Stimulated activated CD4-positive, alpha-beta T cell treated with anti-CD3 and anti-CD28 coated beads, Interleukin-15, amount 100 ng/mL, for 1 hour (primary cell): ENCODE measurements around the gene TRIM10.
"Not testable (repeated sequence)": the region's sequence is repeated elsewhere in the genome, so short reads cannot be mapped to it uniquely, and the experiment has no call there.

Source experiments
- DNase-seq, 2 donors: peaks; one replicate each; pipeline ENCODE4 v3.0.0-alpha.2; 2020; ENCODE audit warnings: low read depth in 1 of 2, low spot score in 1 of 2

Gene TRIM10

GRCh38 chr6:30130179-30130679 is 30.8 kb downstream of the TRIM10 start:
- no peak for DNase-seq

- no peak for DNase-seq
Measured at GRCh38 chr6:30129265-30130178, 31.5 kb downstream of the TRIM10 start.

GRCh38 chr6:30127238-30128093 is 33.5 kb downstream of the TRIM10 start:
- DNase-seq = no peak

GRCh38 chr6:30122515-30122914 is 38.5 kb downstream of the TRIM10 start:
- no peak for DNase-seq

- DNase-seq = no peak
Measured at GRCh38 chr6:30121446-30122366, 39.3 kb downstream of the TRIM10 start.

GRCh38 chr6:30118691-30119090 is 42.3 kb downstream of the TRIM10 start:
- DNase-seq = not testable (repeated sequence)

- no peak for DNase-seq
Measured at GRCh38 chr6:30116724-30117123, 44.3 kb downstream of the TRIM10 start.

GRCh38 chr6:30113841-30114240 is 47.2 kb downstream of the TRIM10 start:
- DNase-seq = no peak

- no peak for DNase-seq
Measured at GRCh38 chr6:30113003-30113759, 47.8 kb downstream of the TRIM10 start, which contains the start of gene TRIM31. TSS of gene TRIM31 (minus strand) at chr6:30113090. CDS start at chr6:30112805, 285 bp downstream.

GRCh38 chr6:30112402-30112994 is 48.5 kb downstream of the TRIM10 start:
- no peak for DNase-seq

GRCh38 chr6:30111266-30111856 is 49.6 kb downstream of the TRIM10 start:
- DNase-seq = no peak

- DNase-seq = no peak
Measured at GRCh38 chr6:30104661-30105060, 56.4 kb downstream of the TRIM10 start.

- no peak for DNase-seq
Measured at GRCh38 chr6:30103872-30104179, 57.2 kb downstream of the TRIM10 start.

GRCh38 chr6:30102970-30103871 is 57.8 kb downstream of the TRIM10 start:
- DNase-seq = peak; percentile 62 to 67

GRCh38 chr6:30102414-30102969 is 58.5 kb downstream of the TRIM10 start:
- no peak for DNase-seq
